B cell (primary cell): Measurements from ENCODE around the gene KDM1B. TPM values are rescaled to one million over a fixed set of nuclear protein-coding genes. Genes with fewer than 3 reads are reported as not detected.
"Not testable (repeated sequence)": the region's sequence is repeated elsewhere in the genome, so short reads cannot be mapped to it uniquely, and the experiment has no call there.

ENCODE experiments used
- ATAC-seq: fragments of 200-7000 bp; cut with Tn5 transposase; one replicate; pipeline ENCODE4 v1.10.0; 2021; ENCODE audit warnings: low read depth, mild to moderate bottlenecking, moderate number of reproducible peaks, moderate library complexity
- CTCF ChIA-PET: fragments of 350-600 bp; sonication (Branson Sonifier 250); formaldehyde crosslinking; loops from one replicate; lab custom pipeline; 2021; ENCODE audit warnings: antibody characterized with exemption, inconsistent platforms; lab: Charles Lee
- POLR2A ChIA-PET: fragments of 350-600 bp; sonication (Branson Sonifier 250); formaldehyde crosslinking; loops from one replicate; lab custom pipeline; 2021; ENCODE audit warnings: antibody characterized with exemption; lab: Charles Lee
- DNase-seq: peaks from one replicate; pipeline ENCODE4 v3.0.0; 2013
- H2AFZ ChIP-seq: 2 replicates; pipeline ENCODE4 v1.6.1; 2012; ENCODE audit warnings: mild to moderate bottlenecking, low read depth, low read length; ENCODE audit not compliant: insufficient read depth, poor library complexity, severe bottlenecking
- H3K27ac ChIP-seq, 2 donors: 1 replicate in 1 of 2; 2 replicates in 1 of 2; pipeline ENCODE4 v1.5.1; 2012 to 2013; ENCODE audit warnings: low read length in 2 of 2, mild to moderate bottlenecking in 2 of 2, moderate library complexity in 1 of 2
- H3K27me3 ChIP-seq, 4 experiments: fragments of 200-600 bp in 1 of 4; sonication (generic) in 1 of 4; replicated peaks in 1 of 4; 1 replicate in 2 of 4; 2 replicates in 2 of 4; pipeline versions ENCODE4 v1.6.1 to v1.7.0; 2013 to 2016; ENCODE audit warnings: low read length in 3 of 4, mild to moderate bottlenecking in 2 of 4, mixed read lengths in 1 of 4, moderate library complexity in 1 of 4; ENCODE audit not compliant: insufficient read depth in 4 of 4, control insufficient read depth in 3 of 4; ENCODE audit errors: control extremely low read depth in 1 of 4
- H3K36me3 ChIP-seq, 2 experiments: replicated peaks in 1 of 2; 1 replicate in 1 of 2; 2 replicates in 1 of 2; pipeline versions ENCODE4 v1.6.1 to v1.7.1; 2013; ENCODE audit warnings: low read length in 1 of 2; ENCODE audit not compliant: insufficient read depth in 2 of 2, control insufficient read depth in 1 of 2; ENCODE audit errors: control extremely low read depth in 1 of 2, extremely low read depth in 1 of 2
- H3K4me1 ChIP-seq, 2 donors: fragments of 200-600 bp in 1 of 2; sonication (generic) in 1 of 2; 1 replicate in 1 of 2; 2 replicates in 1 of 2; pipeline versions ENCODE4 v1.5.1 to v1.6.1; 2013 to 2017; ENCODE audit warnings: low read length in 2 of 2; ENCODE audit not compliant: control insufficient read depth in 2 of 2, insufficient read depth in 2 of 2
- H3K4me2 ChIP-seq: replicated peaks from 2 replicates; pipeline ENCODE3; 2012; ENCODE audit warnings: mild to moderate bottlenecking, low read depth, low read length; ENCODE audit not compliant: poor library complexity, severe bottlenecking
- H3K4me3 ChIP-seq, 5 experiments: fragments of 200-600 bp in 1 of 5; sonication (generic) in 1 of 5; 1 replicate in 3 of 5; 2 replicates in 2 of 5; pipeline versions ENCODE4 v1.5.1 to v1.7.0; 2011 to 2016; ENCODE audit warnings: low read length in 4 of 5, mild to moderate bottlenecking in 4 of 5, low read depth in 2 of 5, control low read depth in 1 of 5, moderate library complexity in 1 of 5; ENCODE audit not compliant: insufficient read depth in 1 of 5; ENCODE audit errors: control extremely low read depth in 1 of 5, extremely low read depth in 1 of 5
- H3K79me2 ChIP-seq: fragments of 200-600 bp; sonication (generic); one replicate; pipeline ENCODE4 v1.6.0; 2016; ENCODE audit warnings: low read length; ENCODE audit not compliant: control insufficient read depth, insufficient read depth
- H3K9ac ChIP-seq: fragments of 200-600 bp; sonication (generic); 2 replicates; pipeline ENCODE4 v1.6.1; 2017; ENCODE audit warnings: mild to moderate bottlenecking, low read length, moderate library complexity
- H3K9me3 ChIP-seq, 3 donors: one replicate each; pipeline versions ENCODE4 v1.6.1 to v1.7.1; 2013; ENCODE audit warnings: low read length in 2 of 3; ENCODE audit not compliant: control insufficient read depth in 2 of 3, insufficient read depth in 1 of 3; ENCODE audit errors: control extremely low read depth in 1 of 3
- H4K20me1 ChIP-seq: 2 replicates; pipeline ENCODE4 v1.6.0; 2012; ENCODE audit warnings: mild to moderate bottlenecking, low read length; ENCODE audit not compliant: insufficient read depth, control insufficient read depth, poor library complexity, severe bottlenecking
- H3K27ac Mint-ChIP-seq: one replicate; pipeline ENCODE4 v1.8.0; 2021; ENCODE audit warnings: mixed read lengths
- H3K27me3 Mint-ChIP-seq: one replicate; pipeline ENCODE4 v1.8.0; 2021; ENCODE audit warnings: mixed read lengths
- H3K4me1 Mint-ChIP-seq: one replicate; pipeline ENCODE4 v1.8.0; 2021; ENCODE audit warnings: mixed read lengths
- H3K4me3 Mint-ChIP-seq: one replicate; pipeline ENCODE4 v1.8.0; 2021; ENCODE audit warnings: mixed read lengths
- H3K9me3 Mint-ChIP-seq: one replicate; pipeline ENCODE4 v1.8.0; 2022; ENCODE audit warnings: mixed read lengths; ENCODE audit not compliant: insufficient read depth
- whole genome bisulfite sequencing: methylation state at CpG from one replicate; pipeline ENCODE4 v1.1.5; 2013; ENCODE audit warnings: missing lambda C conversion rate; ENCODE audit not compliant: insufficient coverage; 5-methylcytosine and 5-hydroxymethylcytosine counted together
- intact Hi-C: fragments of 100-400 bp; cut with micrococcal nuclease; formaldehyde crosslinking; loops from one replicate; pipeline ENCODE4 v1.10.0; 2022
- polyA plus RNA-seq: library from polyadenylated mRNA; depleted of rRNA; stranded (reverse); fragments of >200 nt; gene quantifications from 2 replicates; pipeline ENCODE4 v1.2.3, GENCODE V29; 2012
- total RNA-seq, 2 donors: library from RNA; stranded (reverse); fragments of 120-200 nt in 1 of 2; gene quantifications; 1 replicate in 1 of 2; 2 replicates in 1 of 2; pipeline versions ENCODE4 v1.2.3 to v1.2.4, GENCODE V29; 2013 to 2022

KDM1B gene
- total and polyA plus RNA-seq, 2 donors (not counting 1 experiment from before 2014, with no cell fraction given) = 10.9 to 16.0 TPM

GRCh38 chr6:18228590-18228989 lies 73.4 kb downstream of the KDM1B start:
- H3K27ac Mint-ChIP-seq, H3K4me2 ChIP-seq, H3K4me3 Mint-ChIP-seq, CTCF ChIA-PET, H3K9ac ChIP-seq, H3K4me1 Mint-ChIP-seq, H3K27me3 Mint-ChIP-seq, H3K27ac ChIP-seq, DNase-seq, H3K4me1 ChIP-seq, intact Hi-C loops, H3K27me3 ChIP-seq, ATAC-seq, H3K79me2 ChIP-seq, H4K20me1 ChIP-seq, H2AFZ ChIP-seq, POLR2A ChIA-PET, H3K9me3 ChIP-seq, H3K4me3 ChIP-seq: not testable (repeated sequence)
- H3K36me3 ChIP-seq = peaks cover 3 to 42% of the 10 kb centered on the region in 2 experiments
- H3K9me3 Mint-ChIP-seq = peaks cover 17% of the 10 kb centered on the region
- 96% methylated on average over 7 of the region's 14 CpGs for WGBS

DNA sequence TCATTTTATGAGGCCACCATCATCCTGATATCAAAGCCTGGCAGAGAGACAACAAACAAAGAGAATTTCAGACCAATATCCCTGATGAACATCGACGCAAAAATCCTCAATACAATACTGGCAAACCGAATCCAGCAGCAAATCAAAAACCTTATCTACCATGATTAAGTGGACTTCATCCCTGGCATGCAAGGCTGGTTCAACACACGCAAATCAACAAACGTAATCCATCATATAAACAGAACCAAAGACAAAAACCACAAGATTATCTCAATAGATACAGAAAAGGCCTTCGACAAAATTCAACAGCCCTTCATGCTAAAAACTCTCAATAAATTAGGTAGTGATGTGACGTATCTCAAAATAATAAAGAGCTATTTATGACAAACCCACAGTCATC lies 76.6 kb downstream of the KDM1B start:
- H3K27ac Mint-ChIP-seq, ATAC-seq, H2AFZ ChIP-seq, H3K9ac ChIP-seq, H3K4me2 ChIP-seq, H3K27me3 Mint-ChIP-seq, intact Hi-C loops, DNase-seq, POLR2A ChIA-PET, H3K4me1 Mint-ChIP-seq, H4K20me1 ChIP-seq, H3K9me3 ChIP-seq, H3K27ac ChIP-seq, H3K4me1 ChIP-seq, H3K79me2 ChIP-seq, H3K4me3 Mint-ChIP-seq, H3K27me3 ChIP-seq, H3K4me3 ChIP-seq: not testable (repeated sequence)
- WGBS = 94% methylated on average over 5 of the region's 7 CpGs
- H3K9me3 Mint-ChIP-seq = peaks cover 17% of the 10 kb centered on the region
- peaks cover 6 to 50% of the 10 kb centered on the region in 2 experiments for H3K36me3 ChIP-seq
- CTCF ChIA-PET = interaction anchor here (0.6 kb wide), 1 partner anchor 49 kb away, joined by 5 read pairs; no protein-coding TSS in a partner anchor

- peaks cover 8 to 51% of the 10 kb centered on the region in 2 experiments for H3K36me3 ChIP-seq
- WGBS = no CpG with 5 or more reads among the region's 4 CpGs
- H3K4me3 Mint-ChIP-seq, H3K27me3 ChIP-seq, H3K4me3 ChIP-seq, H3K27me3 Mint-ChIP-seq, DNase-seq, H3K27ac Mint-ChIP-seq, H4K20me1 ChIP-seq, H3K4me2 ChIP-seq, H3K4me1 ChIP-seq, POLR2A ChIA-PET, CTCF ChIA-PET, ATAC-seq, intact Hi-C loops, H2AFZ ChIP-seq, H3K4me1 Mint-ChIP-seq, H3K9ac ChIP-seq, H3K9me3 ChIP-seq, H3K27ac ChIP-seq, H3K79me2 ChIP-seq: not testable (repeated sequence)
- peaks cover 17% of the 10 kb centered on the region for H3K9me3 Mint-ChIP-seq
Measured at GRCh38 chr6:18233770-18234169, 78.5 kb downstream of the KDM1B start.
